ENCODE measurements around the gene CAPZA2. TPM values are rescaled to one million over a fixed set of nuclear protein-coding genes. Genes with fewer than 3 reads are reported as not detected.
"Not testable (repeated sequence)": the region's sequence is repeated elsewhere in the genome, so short reads cannot be mapped to it uniquely, and the experiment has no call there.

The CAPZA2 gene
- 65.8 TPM for polyA plus RNA-seq (2013, experiment 1 of 2)
- polyA plus RNA-seq (2013, experiment 2 of 2): 58.9 TPM

GRCh38 chr7:116862234-116862950 is at the start of gene CAPZA2:
CAPZA2 (plus strand) TSS chr7:116862587; CDS start chr7:116862612, 25 bp downstream.
- Histone ChIP-seq H3K36me3 (replicated peaks in 1 of 2; ENCODE audit: control insufficient read depth in 2 of 2, insufficient read depth in 2 of 2, low read length in 2 of 2) (no peaks in the 10 kb centered on the region), H4K8ac (ENCODE audit: low read depth, low read length) (no peak within 1 kb of the TSS), H2AK5ac (ENCODE audit: low read depth, low read length) (peak within 1 kb of the TSS; percentile 56), H3K9me3 (replicated peaks in 1 of 2; ENCODE audit: control insufficient read depth in 2 of 2, insufficient read depth in 1 of 2, low read depth in 1 of 2, low read length in 2 of 2) (peaks cover 0 to 6% of the 10 kb centered on the region in 2 donors), H3K4me2 (ENCODE audit: insufficient read depth, low read length, poor library complexity, severe bottlenecking) (peak within 1 kb of the TSS; percentile 68), H2BK15ac (ENCODE audit: low read length) (no peak within 1 kb of the TSS), H3K4me3 (ENCODE audit: low read length in 2 of 2) (peak within 1 kb of the TSS; percentile 80 to 97), H3K14ac (ENCODE audit: low read length) (peak within 1 kb of the TSS; percentile 56), H3K18ac (ENCODE audit: low read length) (peak within 1 kb of the TSS; percentile 100), H3K27me3 (ENCODE audit: control insufficient read depth in 3 of 3, insufficient read depth in 3 of 3, low read depth in 1 of 3, low read length in 3 of 3) (no peaks in the 10 kb centered on the region), H3K4me1 (ENCODE audit: control insufficient read depth in 2 of 2, insufficient read depth in 1 of 2, low read depth in 1 of 2, low read length in 2 of 2) (no peaks in the 10 kb centered on the region), H2BK5ac (ENCODE audit: low read length) (peak within 1 kb of the TSS; percentile 93), H3K9ac (ENCODE audit: low read depth, low read length, poor library complexity) (peak within 1 kb of the TSS; percentile 91), H4K91ac (ENCODE audit: low read depth, low read length, poor library complexity) (no peak within 1 kb of the TSS), H3K27ac (replicated peaks; ENCODE audit: low read length) (peak within 1 kb of the TSS; percentile 92), H2BK12ac (ENCODE audit: low read length) (no peak within 1 kb of the TSS), H3K23ac (ENCODE audit: low read depth, low read length, poor library complexity) (peak within 1 kb of the TSS; percentile 96), H2BK120ac (ENCODE audit: low read depth, low read length) (peak within 1 kb of the TSS; percentile 72), H3K79me1 (ENCODE audit: low read depth, low read length) (peaks cover 2% of the 10 kb centered on the region), H2AFZ (ENCODE audit: low read length) (peak within 1 kb of the TSS; percentile 99), H3K4ac (ENCODE audit: low read length) (no peak within 1 kb of the TSS)
- peak; percentile 92 for DNase-seq (ENCODE audit: low spot score)
- no CpG with 5 or more reads among the region's 80 CpGs for WGBS, 2 donors (ENCODE audit: extremely low coverage in 2 of 2, insufficient read length in 2 of 2, insufficient replicate concordance in 1 of 2)

GRCh38 chr7:116812860-116813259 is 49.5 kb upstream of the CAPZA2 start:
- no peak for DNase-seq (ENCODE audit: low spot score)
- Histone ChIP-seq H4K91ac (ENCODE audit: low read depth, low read length, poor library complexity) (no peak overlapping the region), H3K4me2 (ENCODE audit: insufficient read depth, low read length, poor library complexity, severe bottlenecking) (no peak overlapping the region), H3K14ac (ENCODE audit: low read length) (no peak overlapping the region), H2AK5ac (ENCODE audit: low read depth, low read length) (no peak overlapping the region), H3K36me3 (replicated peaks in 1 of 2; ENCODE audit: control insufficient read depth in 2 of 2, insufficient read depth in 2 of 2, low read length in 2 of 2) (no peaks in the 10 kb centered on the region), H3K4me3 (ENCODE audit: low read length in 2 of 2) (no peak overlapping the region), H3K18ac (ENCODE audit: low read length) (no peak overlapping the region), H2BK120ac (ENCODE audit: low read depth, low read length) (no peak overlapping the region), H3K9me3 (replicated peaks in 1 of 2; ENCODE audit: control insufficient read depth in 2 of 2, insufficient read depth in 1 of 2, low read depth in 1 of 2, low read length in 2 of 2) (no peaks in the 10 kb centered on the region), H4K8ac (ENCODE audit: low read depth, low read length) (no peak overlapping the region), H2BK15ac (ENCODE audit: low read length) (no peak overlapping the region), H3K79me1 (ENCODE audit: low read depth, low read length) (no peaks in the 10 kb centered on the region), H3K4me1 (ENCODE audit: control insufficient read depth in 2 of 2, insufficient read depth in 1 of 2, low read depth in 1 of 2, low read length in 2 of 2) (no peaks in the 10 kb centered on the region), H3K4ac (ENCODE audit: low read length) (no peak overlapping the region), H2BK5ac (ENCODE audit: low read length) (no peak overlapping the region), H3K9ac (ENCODE audit: low read depth, low read length, poor library complexity) (no peak overlapping the region), H2AFZ (ENCODE audit: low read length) (no peak overlapping the region), H3K27me3 (ENCODE audit: control insufficient read depth in 3 of 3, insufficient read depth in 3 of 3, low read depth in 1 of 3, low read length in 3 of 3) (no peaks in the 10 kb centered on the region), H3K27ac (replicated peaks; ENCODE audit: low read length) (no peak overlapping the region), H2BK12ac (ENCODE audit: low read length) (no peak overlapping the region), H3K23ac (ENCODE audit: low read depth, low read length, poor library complexity) (no peak overlapping the region)
- no CpG with 5 or more reads among the region's 2 CpGs for WGBS, 2 donors (ENCODE audit: extremely low coverage in 2 of 2, insufficient read length in 2 of 2, insufficient replicate concordance in 1 of 2)

DNA sequence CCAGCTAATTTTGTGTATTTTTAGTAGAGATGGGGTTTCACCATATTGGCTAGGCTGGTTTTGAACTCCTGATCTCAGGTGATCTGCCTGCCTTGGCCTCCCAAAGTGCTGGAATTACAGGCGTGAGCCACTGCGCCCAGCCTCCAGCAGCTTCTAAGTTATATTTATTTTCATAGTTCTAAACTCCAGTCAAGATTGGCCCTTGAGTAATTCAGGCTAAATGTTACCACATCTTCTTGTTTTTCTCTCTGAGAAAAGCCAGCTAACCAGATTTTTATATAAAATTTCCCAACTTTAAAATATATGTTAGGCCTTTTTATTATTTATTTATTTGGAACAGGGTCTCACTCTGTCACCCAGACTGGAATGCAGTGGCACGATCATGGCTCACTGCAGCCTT is 49.0 kb upstream of the CAPZA2 start:
- not testable (repeated sequence) for H2BK5ac ChIP-seq (ENCODE audit: low read length); H2BK12ac ChIP-seq (ENCODE audit: low read length); H3K4me1 ChIP-seq (ENCODE audit: control insufficient read depth in 2 of 2, insufficient read depth in 1 of 2, low read depth in 1 of 2, low read length in 2 of 2); H2AFZ ChIP-seq (ENCODE audit: low read length); H3K27me3 ChIP-seq (ENCODE audit: control insufficient read depth in 3 of 3, insufficient read depth in 3 of 3, low read depth in 1 of 3, low read length in 3 of 3); H3K79me1 ChIP-seq (ENCODE audit: low read depth, low read length); H3K4me2 ChIP-seq (ENCODE audit: insufficient read depth, low read length, poor library complexity, severe bottlenecking); H3K27ac ChIP-seq (replicated peaks; ENCODE audit: low read length); H2BK15ac ChIP-seq (ENCODE audit: low read length); H3K4me3 ChIP-seq (ENCODE audit: low read length in 2 of 2); H3K9ac ChIP-seq (ENCODE audit: low read depth, low read length, poor library complexity); H3K36me3 ChIP-seq (replicated peaks in 1 of 2; ENCODE audit: control insufficient read depth in 2 of 2, insufficient read depth in 2 of 2, low read length in 2 of 2); H4K8ac ChIP-seq (ENCODE audit: low read depth, low read length); H4K91ac ChIP-seq (ENCODE audit: low read depth, low read length, poor library complexity); H3K23ac ChIP-seq (ENCODE audit: low read depth, low read length, poor library complexity); H3K4ac ChIP-seq (ENCODE audit: low read length); H3K14ac ChIP-seq (ENCODE audit: low read length); DNase-seq (ENCODE audit: low spot score); H2AK5ac ChIP-seq (ENCODE audit: low read depth, low read length); H3K18ac ChIP-seq (ENCODE audit: low read length); H2BK120ac ChIP-seq (ENCODE audit: low read depth, low read length); H3K9me3 ChIP-seq (replicated peaks in 1 of 2; ENCODE audit: control insufficient read depth in 2 of 2, insufficient read depth in 1 of 2, low read depth in 1 of 2, low read length in 2 of 2)
- no CpG with 5 or more reads among the region's 3 CpGs for WGBS, 2 donors (ENCODE audit: extremely low coverage in 2 of 2, insufficient read length in 2 of 2, insufficient replicate concordance in 1 of 2)

- Histone ChIP-seq H4K8ac (ENCODE audit: low read depth, low read length) (no peak overlapping the region), H3K36me3 (replicated peaks in 1 of 2; ENCODE audit: control insufficient read depth in 2 of 2, insufficient read depth in 2 of 2, low read length in 2 of 2) (no peaks in the 10 kb centered on the region), H2AK5ac (ENCODE audit: low read depth, low read length) (no peak overlapping the region), H3K79me1 (ENCODE audit: low read depth, low read length) (no peaks in the 10 kb centered on the region), H3K18ac (ENCODE audit: low read length) (no peak overlapping the region), H3K14ac (ENCODE audit: low read length) (no peak overlapping the region), H3K9me3 (replicated peaks in 1 of 2; ENCODE audit: control insufficient read depth in 2 of 2, insufficient read depth in 1 of 2, low read depth in 1 of 2, low read length in 2 of 2) (no peaks in the 10 kb centered on the region), H2AFZ (ENCODE audit: low read length) (no peak overlapping the region), H2BK15ac (ENCODE audit: low read length) (no peak overlapping the region), H3K4ac (ENCODE audit: low read length) (no peak overlapping the region), H3K27me3 (ENCODE audit: control insufficient read depth in 3 of 3, insufficient read depth in 3 of 3, low read depth in 1 of 3, low read length in 3 of 3) (no peaks in the 10 kb centered on the region), H3K9ac (ENCODE audit: low read depth, low read length, poor library complexity) (no peak overlapping the region), H3K4me2 (ENCODE audit: insufficient read depth, low read length, poor library complexity, severe bottlenecking) (no peak overlapping the region), H2BK120ac (ENCODE audit: low read depth, low read length) (no peak overlapping the region), H3K4me1 (ENCODE audit: control insufficient read depth in 2 of 2, insufficient read depth in 1 of 2, low read depth in 1 of 2, low read length in 2 of 2) (no peaks in the 10 kb centered on the region), H3K4me3 (ENCODE audit: low read length in 2 of 2) (no peak overlapping the region), H3K27ac (replicated peaks; ENCODE audit: low read length) (no peak overlapping the region), H4K91ac (ENCODE audit: low read depth, low read length, poor library complexity) (no peak overlapping the region), H2BK5ac (ENCODE audit: low read length) (no peak overlapping the region), H3K23ac (ENCODE audit: low read depth, low read length, poor library complexity) (no peak overlapping the region), H2BK12ac (ENCODE audit: low read length) (no peak overlapping the region)
- WGBS, 2 donors (ENCODE audit: extremely low coverage in 2 of 2, insufficient read length in 2 of 2, insufficient replicate concordance in 1 of 2): no CpG with 5 or more reads among the region's 3 CpGs
- DNase-seq (ENCODE audit: low spot score): no peak
Observed at GRCh38 chr7:116815041-116815440, 47.3 kb upstream of the CAPZA2 start.
